PC-9 (cell line): Measurements from ENCODE around the gene DNA2. TPM values are rescaled to one million over a fixed set of nuclear protein-coding genes. Genes with fewer than 3 reads are reported as not detected.
"Not testable (repeated sequence)": the region's sequence is repeated elsewhere in the genome, so short reads cannot be mapped to it uniquely, and the experiment has no call there.

Experiments
- Bru-seq: library from RNA; stranded (reverse); fragments of 400-500 nt; gene quantifications from one replicate; lab custom pipeline; 2021; lab: Mats Ljungman, UMichigan
- BruChase-seq, 2 experiments: library from RNA; stranded (reverse); fragments of 400-500 nt; gene quantifications; one replicate each; lab custom pipeline; 2021; lab: Mats Ljungman, UMichigan
- BruUV-seq: library from RNA; stranded (reverse); fragments of 400-500 nt; replicated peaks from 2 replicates; lab custom pipeline; 2021; lab: Mats Ljungman, UMichigan
- CTCF ChIA-PET: fragments of 300-600 bp; sonication (Branson Sonifier 250); formaldehyde crosslinking; loops from one replicate; lab custom pipeline; 2022; ENCODE audit warnings: antibody characterized with exemption; lab: Charles Lee
- POLR2A ChIA-PET: fragments of 300-600 bp; sonication (Branson Sonifier 250); formaldehyde crosslinking; loops from one replicate; lab custom pipeline; 2022; ENCODE audit warnings: antibody characterized with exemption; ENCODE audit not compliant: unreplicated experiment; lab: Charles Lee
- DNase-seq, 2 experiments: peaks; one replicate each; pipeline versions ENCODE4 v3.0.0 to v3.0.0-alpha.2; 2015 to 2022; ENCODE audit warnings: mixed read lengths in 1 of 2
- H2AFZ ChIP-seq: fragments of 200-600 bp; sonication (generic); 2 replicates; pipeline ENCODE4 v1.8.1; 2017; ENCODE audit warnings: antibody characterized with exemption
- H3F3A ChIP-seq: fragments of 200-600 bp; sonication (generic); 2 replicates; pipeline ENCODE4 v1.8.1; 2017; ENCODE audit warnings: antibody characterized with exemption, mild to moderate bottlenecking, low read depth; ENCODE audit not compliant: insufficient read depth
- H3K27ac ChIP-seq: fragments of 200-600 bp; sonication (generic); 2 replicates; pipeline ENCODE4 v1.6.1; 2016; ENCODE audit warnings: mixed run types
- H3K27me3 ChIP-seq: fragments of 200-600 bp; sonication (generic); 2 replicates; pipeline ENCODE4 v1.6.1; 2016; ENCODE audit warnings: low read depth, mixed run types; ENCODE audit not compliant: insufficient read depth
- H3K36me3 ChIP-seq: fragments of 200-600 bp; sonication (generic); 2 replicates; pipeline ENCODE4 v1.6.1; 2016; ENCODE audit warnings: low read depth, mixed run types
- H3K4me1 ChIP-seq: fragments of 200-600 bp; sonication (generic); replicated peaks from 2 replicates; pipeline ENCODE4 v1.6.1; 2016; ENCODE audit warnings: mixed run types; ENCODE audit not compliant: insufficient read depth
- H3K4me2 ChIP-seq: fragments of 200-600 bp; sonication (generic); 2 replicates; pipeline ENCODE4 v1.6.1; 2017; ENCODE audit warnings: mixed run types
- H3K4me3 ChIP-seq: fragments of 200-600 bp; sonication (generic); 2 replicates; pipeline ENCODE4 v1.6.1; 2016; ENCODE audit warnings: mixed run types
- H3K79me2 ChIP-seq: fragments of 200-600 bp; sonication (generic); 2 replicates; pipeline ENCODE4 v1.6.1; 2017; ENCODE audit warnings: low read depth, mixed run types
- H3K9me2 ChIP-seq: fragments of 200-600 bp; sonication (generic); 2 replicates; pipeline ENCODE4 v1.8.1; 2017; ENCODE audit warnings: mild to moderate bottlenecking; ENCODE audit not compliant: insufficient read depth
- H3K9me3 ChIP-seq: fragments of 200-600 bp; sonication (generic); 2 replicates; pipeline ENCODE4 v1.8.1; 2016; ENCODE audit warnings: low read depth; ENCODE audit not compliant: insufficient read depth
- H4K20me1 ChIP-seq: fragments of 200-600 bp; sonication (generic); 2 replicates; pipeline ENCODE4 v1.8.1; 2017; ENCODE audit not compliant: insufficient read depth
- EZH2 ChIP-seq: fragments of 200-600 bp; sonication (generic); IDR thresholded peaks from 2 replicates; pipeline ENCODE4 v1.8.0; 2017; ENCODE audit warnings: antibody characterized with exemption, low read depth
- intact Hi-C: fragments of 100-400 bp; cut with micrococcal nuclease; formaldehyde crosslinking; loops from one replicate; pipeline ENCODE4 v1.10.0; 2022; ENCODE audit not compliant: unreplicated experiment
- long read RNA-seq: library from polyadenylated mRNA; stranded (forward); transcript quantifications from one replicate; pipeline ENCODE4 v2.0.0, GENCODE V29; 2022
- total RNA-seq: library from RNA; stranded (reverse); gene quantifications from 2 replicates; pipeline ENCODE4 v1.2.3, GENCODE V29; 2021
- TF ChIP-seq, protein P1 (sequence below): fragments of 200-600 bp; sonication (generic); conservative IDR thresholded peaks from 2 replicates; pipeline ENCODE4 v1.6.1; 2017; ENCODE audit warnings: mixed run types, antibody characterized with exemption, mild to moderate bottlenecking, moderate library complexity

DNA2 gene, protein sequence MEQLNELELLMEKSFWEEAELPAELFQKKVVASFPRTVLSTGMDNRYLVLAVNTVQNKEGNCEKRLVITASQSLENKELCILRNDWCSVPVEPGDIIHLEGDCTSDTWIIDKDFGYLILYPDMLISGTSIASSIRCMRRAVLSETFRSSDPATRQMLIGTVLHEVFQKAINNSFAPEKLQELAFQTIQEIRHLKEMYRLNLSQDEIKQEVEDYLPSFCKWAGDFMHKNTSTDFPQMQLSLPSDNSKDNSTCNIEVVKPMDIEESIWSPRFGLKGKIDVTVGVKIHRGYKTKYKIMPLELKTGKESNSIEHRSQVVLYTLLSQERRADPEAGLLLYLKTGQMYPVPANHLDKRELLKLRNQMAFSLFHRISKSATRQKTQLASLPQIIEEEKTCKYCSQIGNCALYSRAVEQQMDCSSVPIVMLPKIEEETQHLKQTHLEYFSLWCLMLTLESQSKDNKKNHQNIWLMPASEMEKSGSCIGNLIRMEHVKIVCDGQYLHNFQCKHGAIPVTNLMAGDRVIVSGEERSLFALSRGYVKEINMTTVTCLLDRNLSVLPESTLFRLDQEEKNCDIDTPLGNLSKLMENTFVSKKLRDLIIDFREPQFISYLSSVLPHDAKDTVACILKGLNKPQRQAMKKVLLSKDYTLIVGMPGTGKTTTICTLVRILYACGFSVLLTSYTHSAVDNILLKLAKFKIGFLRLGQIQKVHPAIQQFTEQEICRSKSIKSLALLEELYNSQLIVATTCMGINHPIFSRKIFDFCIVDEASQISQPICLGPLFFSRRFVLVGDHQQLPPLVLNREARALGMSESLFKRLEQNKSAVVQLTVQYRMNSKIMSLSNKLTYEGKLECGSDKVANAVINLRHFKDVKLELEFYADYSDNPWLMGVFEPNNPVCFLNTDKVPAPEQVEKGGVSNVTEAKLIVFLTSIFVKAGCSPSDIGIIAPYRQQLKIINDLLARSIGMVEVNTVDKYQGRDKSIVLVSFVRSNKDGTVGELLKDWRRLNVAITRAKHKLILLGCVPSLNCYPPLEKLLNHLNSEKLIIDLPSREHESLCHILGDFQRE
- total RNA-seq (27.5 and 33.4 TPM in 2 replicates), Bru-seq, nascent RNA (percentile 89 among the genes with signal in this experiment), BruChase-seq, experiment 1, labeled RNA remaining after a 2-hour chase (percentile 89 among the genes with signal in this experiment), BruChase-seq, experiment 2, labeled RNA remaining after a 6-hour chase (percentile 88 among the genes with signal in this experiment)
- long read RNA-seq, partial matches to known transcripts, result 11 of 26 reads
- long read RNA-seq, other reads (novel, unspliced or antisense), result 15 of 26 reads

DNA sequence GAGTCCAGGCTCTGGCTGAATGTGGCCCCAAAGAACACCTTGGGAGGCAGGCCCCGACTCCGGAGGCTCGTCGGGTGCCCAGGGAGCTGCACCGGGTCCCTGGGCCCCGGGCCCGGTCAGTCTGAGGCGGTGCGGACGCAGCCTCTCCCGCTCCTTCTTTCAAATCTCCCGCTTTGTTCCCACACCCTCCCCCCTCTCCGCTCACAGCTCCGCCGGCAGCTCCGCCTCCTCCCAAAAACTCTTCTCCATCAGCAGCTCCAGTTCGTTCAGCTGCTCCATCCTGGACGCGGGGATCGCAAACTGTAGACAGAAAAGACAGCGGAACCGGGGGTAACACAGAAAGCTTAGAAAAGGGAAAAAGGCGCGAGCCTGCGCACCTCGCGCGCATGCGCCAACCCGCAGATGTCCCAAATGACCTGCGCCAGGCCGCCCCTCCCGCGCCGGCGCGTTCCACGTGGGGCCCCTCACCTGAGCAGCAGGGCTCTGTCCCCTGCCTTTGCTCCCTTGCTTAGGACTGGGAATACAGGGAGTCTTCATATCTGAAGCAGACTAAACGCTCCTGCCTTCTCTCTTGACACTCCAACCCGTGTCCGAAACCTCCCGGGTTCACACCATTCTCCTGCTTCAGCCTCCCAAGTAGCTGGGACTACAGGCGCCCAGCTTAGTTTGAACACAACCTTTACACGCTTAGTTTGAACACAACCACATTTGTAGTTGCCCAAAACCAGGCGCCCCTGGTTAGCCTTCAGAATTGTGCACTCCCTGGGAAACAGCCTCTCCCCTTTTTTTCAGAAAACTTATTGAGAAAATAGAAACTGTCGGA is at the start of gene DNA2:
Gene DNA2, minus strand, starts transcription at position 388 of the 823 bp plus-strand sequence. Its CDS starts 109 bp downstream, at position 279.
- BruUV-seq, result no TSS peak
- no peak for TF ChIP-seq EZH2
- TF ChIP-seq, protein P1, sequence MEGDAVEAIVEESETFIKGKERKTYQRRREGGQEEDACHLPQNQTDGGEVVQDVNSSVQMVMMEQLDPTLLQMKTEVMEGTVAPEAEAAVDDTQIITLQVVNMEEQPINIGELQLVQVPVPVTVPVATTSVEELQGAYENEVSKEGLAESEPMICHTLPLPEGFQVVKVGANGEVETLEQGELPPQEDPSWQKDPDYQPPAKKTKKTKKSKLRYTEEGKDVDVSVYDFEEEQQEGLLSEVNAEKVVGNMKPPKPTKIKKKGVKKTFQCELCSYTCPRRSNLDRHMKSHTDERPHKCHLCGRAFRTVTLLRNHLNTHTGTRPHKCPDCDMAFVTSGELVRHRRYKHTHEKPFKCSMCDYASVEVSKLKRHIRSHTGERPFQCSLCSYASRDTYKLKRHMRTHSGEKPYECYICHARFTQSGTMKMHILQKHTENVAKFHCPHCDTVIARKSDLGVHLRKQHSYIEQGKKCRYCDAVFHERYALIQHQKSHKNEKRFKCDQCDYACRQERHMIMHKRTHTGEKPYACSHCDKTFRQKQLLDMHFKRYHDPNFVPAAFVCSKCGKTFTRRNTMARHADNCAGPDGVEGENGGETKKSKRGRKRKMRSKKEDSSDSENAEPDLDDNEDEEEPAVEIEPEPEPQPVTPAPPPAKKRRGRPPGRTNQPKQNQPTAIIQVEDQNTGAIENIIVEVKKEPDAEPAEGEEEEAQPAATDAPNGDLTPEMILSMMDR, result no peak
- H3K27ac ChIP-seq, result peak within 1 kb of the TSS; percentile 53
- H3K27me3 ChIP-seq, result no peaks in the 10 kb centered on the region
- ChIA-PET CTCF (interaction anchor here (0.6 to 1.3 kb wide), 2 partner anchors 65 to 367 kb away, joined by 4 to 6 read pairs; partner anchors contain the start of gene RUFY2), POLR2A (interaction anchor here (0.5 to 0.7 kb wide), 4 partner anchors 50 to 694 kb away, joined by 4 to 6 read pairs (median 5); no protein-coding TSS in a partner anchor)
- H3K4me1 ChIP-seq, result peaks cover 15% of the 10 kb centered on the region
- peak within 1 kb of the TSS; percentile 67 for H3K4me3 ChIP-seq
- intact Hi-C loops, result loop anchor here (1.0 kb wide), 1 partner anchor 250 kb away; the partner anchor contains the start of gene CCAR1
- H3K9me3 ChIP-seq, result no peaks in the 10 kb centered on the region
- no peaks in the 10 kb centered on the region for H4K20me1 ChIP-seq
- H2AFZ ChIP-seq, result peak within 1 kb of the TSS; percentile 81
- peaks cover 26% of the 10 kb centered on the region for H3K79me2 ChIP-seq
- no peaks in the 10 kb centered on the region for H3K36me3 ChIP-seq
- H3F3A ChIP-seq, result peaks cover 16% of the 10 kb centered on the region
- H3K4me2 ChIP-seq, result peak within 1 kb of the TSS; percentile 93
- peak; percentile 56 to 82 for DNase-seq
- H3K9me2 ChIP-seq, result no peaks in the 10 kb centered on the region

DNA sequence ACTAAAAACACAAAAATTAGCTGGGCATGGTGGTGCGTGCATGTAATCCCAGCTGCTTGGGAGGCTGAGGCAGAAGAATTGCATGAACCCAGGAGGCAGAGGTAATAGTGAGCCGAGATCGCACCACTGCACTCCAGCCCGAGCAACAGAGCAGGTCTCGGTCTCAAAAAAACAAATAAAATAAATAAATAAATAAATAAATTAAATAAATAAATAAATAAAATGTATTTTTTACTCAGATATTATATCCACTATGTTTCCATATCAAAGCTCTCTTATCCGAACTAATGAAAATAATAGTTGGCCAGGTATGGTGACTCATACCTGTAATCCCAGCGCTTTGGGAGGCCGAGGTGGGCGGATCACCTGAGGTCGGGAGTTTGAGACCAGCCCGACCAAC is 46.8 kb upstream of the DNA2 start:
- H2AFZ ChIP-seq, H3K4me1 ChIP-seq, CTCF ChIA-PET, H3F3A ChIP-seq, H3K79me2 ChIP-seq, BruUV-seq, DNase-seq, intact Hi-C loops, H3K27me3 ChIP-seq, H3K36me3 ChIP-seq, H4K20me1 ChIP-seq, H3K9me2 ChIP-seq, H3K9me3 ChIP-seq, H3K4me2 ChIP-seq, H3K4me3 ChIP-seq, H3K27ac ChIP-seq: not testable (repeated sequence)
- POLR2A ChIA-PET, result interaction anchor here (0.6 kb wide), 1 partner anchor 13 kb away, joined by 3 read pairs; no protein-coding TSS in a partner anchor

DNA sequence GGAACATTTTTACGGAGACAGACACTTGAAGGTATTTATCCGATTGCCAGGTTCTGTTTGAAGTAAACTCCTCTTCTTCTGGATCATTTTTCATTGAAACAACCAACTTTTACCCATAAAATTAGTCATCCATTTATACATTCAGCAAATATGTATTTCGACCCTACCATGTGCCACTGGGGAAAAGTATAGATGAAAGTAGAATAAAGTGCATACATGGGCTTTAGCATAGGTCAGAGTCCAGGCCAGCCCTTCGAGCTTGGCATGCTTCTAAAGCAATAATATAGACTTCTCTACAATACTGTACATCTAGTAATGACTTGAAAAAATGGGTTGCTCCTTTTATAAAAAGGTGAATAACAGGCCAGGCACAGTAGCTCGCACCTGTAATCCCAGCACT is 45.4 kb upstream of the DNA2 start:
- intact Hi-C loops, result no loop called here
- Histone ChIP-seq H3K27ac (no peak overlapping the region), H3F3A (no peaks in the 10 kb centered on the region), H3K9me3 (no peaks in the 10 kb centered on the region), H3K27me3 (no peaks in the 10 kb centered on the region), H3K36me3 (no peaks in the 10 kb centered on the region), H3K79me2 (no peaks in the 10 kb centered on the region), H3K4me3 (no peak overlapping the region), H3K4me1 (no peaks in the 10 kb centered on the region), H2AFZ (no peak overlapping the region), H4K20me1 (no peaks in the 10 kb centered on the region), H3K9me2 (no peaks in the 10 kb centered on the region), H3K4me2 (no peak overlapping the region)
- CTCF ChIA-PET, result no interaction called here
- BruUV-seq, result no TSS peak
- no peak for DNase-seq
- no peak for TF ChIP-seq EZH2
- TF ChIP-seq, protein P1, result no peak
- POLR2A ChIA-PET, result no interaction called here
